Activated naive CD4-positive, alpha-beta T cell treated with anti-CD3 and anti-CD28 coated beads, Interleukin-2, amount 50 U/mL, for 24 hours (primary cell): ENCODE results near the gene SH2D2A.

ENCODE experiments used
- H3K27ac Mint-ChIP-seq: one replicate; pipeline ENCODE4 v1.8.0; 2021; ENCODE audit warnings: mild to moderate bottlenecking, mixed read lengths
- H3K27me3 Mint-ChIP-seq: one replicate; pipeline ENCODE4 v1.8.0; 2021; ENCODE audit warnings: mixed read lengths
- H3K36me3 Mint-ChIP-seq: one replicate; pipeline ENCODE4 v1.8.0; 2021; ENCODE audit warnings: mixed read lengths
- H3K4me1 Mint-ChIP-seq: one replicate; pipeline ENCODE4 v1.8.0; 2021; ENCODE audit warnings: mixed read lengths
- H3K4me3 Mint-ChIP-seq: one replicate; pipeline ENCODE4 v1.8.0; 2021; ENCODE audit warnings: mild to moderate bottlenecking, mixed read lengths
- H3K9me3 Mint-ChIP-seq: one replicate; pipeline ENCODE4 v1.8.0; 2021; ENCODE audit warnings: mixed read lengths

SH2D2A gene

DNA sequence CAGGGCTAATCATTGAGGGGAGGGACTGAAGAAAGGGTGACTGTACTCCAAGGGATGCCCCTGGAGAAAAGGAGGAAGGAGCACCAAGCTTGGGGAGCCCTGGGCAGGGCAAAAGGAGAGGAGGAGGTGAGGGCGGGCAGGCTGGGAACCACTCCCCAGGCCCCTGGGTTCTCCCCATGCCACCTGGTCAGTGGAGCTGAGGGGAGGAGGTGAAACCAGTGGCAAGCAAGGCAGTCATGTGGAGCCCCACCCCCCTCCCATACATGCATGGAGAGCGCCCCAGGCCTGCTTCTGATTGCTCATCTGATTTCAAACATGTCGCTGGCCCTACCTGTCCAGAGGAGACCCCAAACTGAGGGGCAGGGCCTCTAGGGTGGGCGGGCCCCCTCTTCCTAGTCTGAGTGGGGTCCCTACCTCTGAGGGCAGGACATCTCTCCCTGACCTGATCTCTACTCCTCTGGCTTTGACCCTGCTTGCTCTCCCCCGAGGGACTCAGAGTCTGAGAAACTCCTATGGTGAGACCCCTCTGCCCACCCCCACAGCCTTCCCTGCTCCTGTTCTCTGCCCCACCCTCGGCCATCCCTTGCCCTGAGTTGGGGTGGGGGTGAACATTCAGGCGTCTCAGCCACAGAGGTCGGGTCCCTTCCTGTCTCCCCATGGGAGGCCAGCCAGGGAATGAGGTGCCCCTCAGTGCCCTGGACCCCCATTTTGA lies 23.7 kb upstream of the SH2D2A start:
- Mint-ChIP-seq H3K27ac (no peak overlapping the region), H3K4me1 (peaks cover 25% of the 10 kb centered on the region), H3K27me3 (peaks cover 34% of the 10 kb centered on the region), H3K9me3 (no peaks in the 10 kb centered on the region), H3K4me3 (no peak overlapping the region), H3K36me3 (no peaks in the 10 kb centered on the region)

DNA sequence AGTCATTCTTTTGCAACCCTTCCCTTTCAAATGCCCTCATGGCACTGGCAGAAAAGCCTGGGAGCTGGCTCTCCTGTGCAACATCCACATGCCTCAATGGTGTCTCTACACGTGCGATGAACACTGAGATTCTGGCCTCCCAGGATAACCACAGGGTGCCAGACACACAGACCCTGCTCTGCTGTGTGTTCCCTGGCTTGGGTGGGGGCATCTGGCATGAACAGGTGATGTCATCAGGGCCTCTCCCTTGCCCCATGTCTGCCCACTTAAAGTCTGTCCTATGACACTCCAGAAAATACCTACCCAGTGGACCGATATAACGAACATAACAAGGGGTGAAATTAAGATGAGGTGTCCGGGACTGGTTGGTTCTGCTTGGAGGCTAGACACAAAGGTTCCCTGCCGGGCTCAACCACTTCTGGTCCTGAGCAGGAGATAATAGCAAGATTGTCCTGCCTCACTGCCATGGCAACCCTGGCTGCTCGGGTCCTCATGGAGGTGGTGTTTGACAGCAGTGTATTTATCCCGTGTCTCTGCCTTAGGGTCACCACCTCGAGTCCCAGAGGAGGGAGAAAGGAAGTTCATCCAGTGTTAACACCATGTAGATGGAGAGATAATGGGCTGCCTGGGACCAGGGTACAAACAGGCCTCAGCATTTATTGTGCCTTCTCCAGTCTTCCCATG lies 22.9 kb upstream of the SH2D2A start:
- Mint-ChIP-seq H3K9me3 (no peaks in the 10 kb centered on the region), H3K36me3 (no peaks in the 10 kb centered on the region), H3K27ac (no peak overlapping the region), H3K4me3 (no peak overlapping the region), H3K27me3 (peaks cover 30% of the 10 kb centered on the region), H3K4me1 (peaks cover 18% of the 10 kb centered on the region)

DNA sequence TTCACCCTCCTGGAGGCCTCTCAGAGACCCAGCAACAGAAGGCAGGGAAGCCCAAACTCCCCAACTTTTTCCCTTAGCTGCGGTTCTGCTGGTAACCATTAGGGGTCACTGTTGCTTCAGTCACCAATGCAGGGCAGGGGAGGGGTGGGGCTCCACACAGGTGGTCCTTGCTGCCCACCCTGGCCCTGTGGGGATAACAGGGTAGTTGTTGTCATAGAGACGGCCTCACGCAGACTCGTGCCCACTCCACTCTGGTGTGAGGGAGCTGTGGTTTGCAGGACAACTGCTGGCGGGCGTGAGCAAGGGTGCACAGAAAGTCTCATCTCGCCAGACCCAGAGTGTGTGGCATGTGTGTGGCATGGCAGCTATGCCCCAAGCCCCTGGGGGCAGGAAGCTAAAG lies 22.3 kb upstream of the SH2D2A start:
- H3K4me3 Mint-ChIP-seq = no peak overlapping the region
- no peaks in the 10 kb centered on the region for H3K36me3 Mint-ChIP-seq
- H3K4me1 Mint-ChIP-seq = peaks cover 14% of the 10 kb centered on the region
- H3K27me3 Mint-ChIP-seq = peaks cover 29% of the 10 kb centered on the region
- H3K27ac Mint-ChIP-seq = no peak overlapping the region
- H3K9me3 Mint-ChIP-seq = no peaks in the 10 kb centered on the region

DNA sequence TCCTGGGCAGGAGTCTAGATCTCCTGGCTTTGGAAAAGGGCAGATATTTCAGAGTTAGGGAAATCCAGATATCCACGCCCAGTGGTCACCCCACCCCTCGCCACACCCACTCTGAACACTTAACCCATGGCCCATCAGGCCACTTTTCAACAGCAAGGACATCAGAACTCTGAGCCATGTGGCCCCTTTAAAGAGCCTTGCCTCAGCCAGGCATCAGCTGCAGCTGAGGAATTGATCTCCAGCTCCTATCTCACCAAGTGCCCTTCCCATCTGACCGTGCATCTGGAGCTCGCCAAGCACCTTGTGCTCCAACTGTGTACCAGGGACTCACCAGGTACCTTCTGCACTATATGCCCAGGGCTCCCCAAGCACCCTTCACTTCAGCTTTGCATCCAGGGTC lies 20.2 kb upstream of the SH2D2A start:
- H3K27ac Mint-ChIP-seq = no peak overlapping the region
- H3K9me3 Mint-ChIP-seq = no peaks in the 10 kb centered on the region
- H3K27me3 Mint-ChIP-seq = peaks cover 13% of the 10 kb centered on the region
- H3K4me1 Mint-ChIP-seq = peaks cover 15% of the 10 kb centered on the region
- H3K36me3 Mint-ChIP-seq = no peaks in the 10 kb centered on the region
- H3K4me3 Mint-ChIP-seq = no peak overlapping the region

DNA sequence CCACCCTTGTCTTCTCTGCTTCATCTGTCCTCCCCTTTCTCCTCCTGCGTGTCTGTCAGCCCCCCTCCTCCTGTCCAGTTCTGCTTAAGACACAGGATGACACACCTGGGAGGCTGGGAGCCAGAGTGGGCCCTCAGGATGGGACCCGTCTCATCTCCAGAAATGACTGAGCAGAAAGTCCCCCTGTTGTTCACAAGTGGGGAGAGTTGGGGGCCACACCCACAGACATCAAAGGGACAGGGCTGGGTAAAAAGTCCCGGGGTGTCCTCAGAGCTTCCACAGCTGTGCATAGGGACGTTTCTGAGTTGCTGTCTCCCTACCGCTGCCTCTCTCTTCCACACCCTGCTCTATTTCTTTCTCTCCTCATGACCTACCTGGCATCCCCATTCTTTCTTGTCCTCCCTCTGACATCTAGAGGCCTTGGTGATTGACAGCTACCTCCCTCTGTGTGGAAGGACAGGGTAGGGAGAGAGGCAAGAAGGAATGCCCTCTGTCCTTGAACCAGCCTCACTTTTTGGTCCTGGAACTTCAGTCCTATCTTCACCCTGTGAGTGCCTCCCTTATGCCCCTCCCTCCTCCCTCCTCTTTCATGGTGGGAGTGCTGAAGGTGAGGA lies 19.5 kb upstream of the SH2D2A start:
- Mint-ChIP-seq H3K36me3 (no peaks in the 10 kb centered on the region), H3K27me3 (peaks cover 13% of the 10 kb centered on the region), H3K4me1 (peaks cover 15% of the 10 kb centered on the region), H3K27ac (no peak overlapping the region), H3K9me3 (no peaks in the 10 kb centered on the region), H3K4me3 (no peak overlapping the region)

DNA sequence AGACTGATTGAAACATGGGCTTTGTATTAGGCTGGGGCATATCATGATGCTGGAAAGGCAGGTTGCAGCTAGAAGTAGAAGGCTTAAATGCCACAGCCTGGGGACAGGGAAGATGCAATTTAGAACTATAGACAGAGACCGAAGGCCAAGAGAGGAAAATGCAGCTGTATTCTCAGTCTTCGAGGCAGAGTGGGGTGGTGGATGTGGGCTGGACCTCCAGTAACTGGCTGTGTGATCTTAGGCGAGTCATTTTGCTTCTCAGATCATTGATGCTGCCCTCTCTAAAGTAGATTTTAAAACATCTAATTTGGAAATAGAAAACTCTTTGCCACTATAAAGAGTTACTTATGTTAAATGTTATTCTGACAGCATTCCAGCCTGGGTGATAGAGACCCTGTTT lies 17.7 kb upstream of the SH2D2A start:
- H3K4me1 Mint-ChIP-seq = peaks cover 15% of the 10 kb centered on the region
- H3K27me3 Mint-ChIP-seq = peaks cover 4% of the 10 kb centered on the region
- no peak overlapping the region for H3K27ac Mint-ChIP-seq

DNA sequence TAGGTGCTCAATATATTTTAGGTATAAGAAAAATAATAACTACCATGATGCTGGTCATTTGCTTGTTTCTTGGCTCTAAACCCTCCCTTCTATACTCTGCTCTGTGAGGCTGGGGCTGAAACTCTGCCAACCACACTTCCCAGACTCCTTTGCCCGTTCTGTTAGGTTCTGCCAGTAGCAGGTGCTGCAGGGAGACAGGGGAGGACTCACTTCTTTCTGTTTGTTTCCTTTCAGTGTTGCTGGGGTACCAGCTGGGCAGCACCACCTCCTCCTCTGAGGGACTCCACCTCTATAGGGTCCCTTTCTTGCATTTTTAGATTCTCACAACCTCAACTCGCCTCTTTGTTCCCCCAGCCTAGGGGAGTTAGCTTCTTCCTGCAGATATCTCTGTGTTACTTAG lies 17.0 kb upstream of the SH2D2A start:
- peaks cover under 1% of the 10 kb centered on the region for H3K27me3 Mint-ChIP-seq
- H3K36me3 Mint-ChIP-seq = no peaks in the 10 kb centered on the region
- peak overlapping the region; percentile 20 for H3K27ac Mint-ChIP-seq
- H3K4me3 Mint-ChIP-seq = no peak overlapping the region
- peaks cover 10% of the 10 kb centered on the region for H3K4me1 Mint-ChIP-seq
- no peaks in the 10 kb centered on the region for H3K9me3 Mint-ChIP-seq

More for the DNA sequence above, 17.7 kb upstream of the SH2D2A start:
- H3K9me3 Mint-ChIP-seq = no peaks in the 10 kb centered on the region
- no peaks in the 10 kb centered on the region for H3K36me3 Mint-ChIP-seq
- H3K4me3 Mint-ChIP-seq = no peak overlapping the region

DNA sequence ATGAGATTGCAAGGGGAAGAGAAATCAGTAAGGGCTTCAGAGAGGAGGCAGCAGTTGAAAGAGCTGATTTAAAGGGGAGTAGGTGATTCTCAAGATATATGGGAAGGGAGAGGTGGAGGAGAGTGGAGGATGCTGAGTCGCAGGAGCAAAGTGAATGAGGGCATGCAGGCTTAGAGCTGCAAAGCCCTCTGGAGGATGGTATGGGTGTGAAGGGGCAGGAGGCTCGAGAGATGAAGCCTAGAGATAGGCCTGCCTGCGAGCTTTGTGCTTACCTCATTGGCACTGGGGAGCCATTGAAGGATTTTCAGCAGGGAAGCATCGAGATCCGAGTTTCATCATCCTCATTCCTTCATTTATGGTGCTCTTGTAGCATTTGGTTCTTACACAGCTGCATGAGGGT lies 15.8 kb upstream of the SH2D2A start:
- Mint-ChIP-seq H3K9me3 (no peaks in the 10 kb centered on the region), H3K27ac (no peak overlapping the region), H3K27me3 (no peaks in the 10 kb centered on the region), H3K4me1 (peaks cover 10% of the 10 kb centered on the region), H3K36me3 (no peaks in the 10 kb centered on the region), H3K4me3 (no peak overlapping the region)

DNA sequence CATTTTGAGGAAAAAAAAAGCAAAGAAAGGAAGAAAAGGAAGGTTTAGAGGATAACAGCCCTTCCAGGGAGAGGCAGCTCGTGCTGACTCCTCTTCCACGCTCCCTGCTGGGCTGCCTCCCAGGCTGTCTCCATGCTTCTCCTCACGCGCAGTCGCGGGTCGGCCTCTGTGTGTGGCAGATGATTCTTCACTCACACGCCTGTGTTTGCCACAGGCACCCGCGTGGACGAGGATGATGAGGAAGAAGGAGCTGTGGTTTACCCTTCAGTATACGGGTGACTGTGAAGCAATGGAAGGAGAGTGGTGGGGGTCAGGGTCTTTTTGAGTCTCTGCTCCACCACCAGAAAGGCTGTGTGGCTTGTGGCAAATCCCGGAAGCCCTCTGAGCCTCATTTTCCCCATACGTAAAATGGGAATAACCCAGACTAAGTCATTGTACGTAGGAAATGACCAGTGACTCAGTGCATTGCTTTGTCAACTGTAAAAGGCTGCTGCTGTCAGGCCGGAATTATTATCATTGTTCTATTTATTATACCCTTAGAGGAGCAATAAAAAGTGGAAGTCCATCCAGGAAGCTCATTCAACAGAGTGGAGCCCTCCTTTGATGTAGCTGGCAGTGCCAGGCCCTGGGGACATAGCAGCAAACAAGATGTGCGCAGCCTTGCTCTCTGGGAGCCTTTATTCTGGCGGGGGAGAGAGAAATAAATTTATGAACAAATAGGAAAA lies 11.9 kb upstream of the SH2D2A start:
- Mint-ChIP-seq H3K4me1 (no peaks in the 10 kb centered on the region), H3K27me3 (no peaks in the 10 kb centered on the region), H3K27ac (no peak overlapping the region), H3K4me3 (no peak overlapping the region), H3K36me3 (no peaks in the 10 kb centered on the region), H3K9me3 (no peaks in the 10 kb centered on the region)

DNA sequence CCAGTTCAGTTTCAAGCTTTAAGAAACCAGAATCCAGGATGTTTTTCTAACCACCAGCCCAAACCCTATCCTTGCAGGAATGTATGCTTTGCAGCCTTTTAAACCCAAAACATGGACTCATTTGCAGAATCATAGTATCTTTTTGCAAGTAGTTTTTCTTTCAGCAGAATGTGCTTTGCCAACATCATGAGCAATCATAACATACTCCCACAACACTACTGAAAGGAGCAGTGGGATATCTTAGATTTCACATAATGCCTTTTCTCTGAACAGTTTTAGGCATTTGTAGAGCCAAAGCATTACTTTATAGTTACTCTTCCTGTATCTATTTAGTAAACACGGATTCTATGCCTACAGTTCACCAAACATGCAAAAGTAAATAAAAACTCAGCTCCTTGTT lies 10.0 kb upstream of the SH2D2A start:
- Mint-ChIP-seq H3K4me3 (no peak overlapping the region), H3K27ac (no peak overlapping the region)

DNA sequence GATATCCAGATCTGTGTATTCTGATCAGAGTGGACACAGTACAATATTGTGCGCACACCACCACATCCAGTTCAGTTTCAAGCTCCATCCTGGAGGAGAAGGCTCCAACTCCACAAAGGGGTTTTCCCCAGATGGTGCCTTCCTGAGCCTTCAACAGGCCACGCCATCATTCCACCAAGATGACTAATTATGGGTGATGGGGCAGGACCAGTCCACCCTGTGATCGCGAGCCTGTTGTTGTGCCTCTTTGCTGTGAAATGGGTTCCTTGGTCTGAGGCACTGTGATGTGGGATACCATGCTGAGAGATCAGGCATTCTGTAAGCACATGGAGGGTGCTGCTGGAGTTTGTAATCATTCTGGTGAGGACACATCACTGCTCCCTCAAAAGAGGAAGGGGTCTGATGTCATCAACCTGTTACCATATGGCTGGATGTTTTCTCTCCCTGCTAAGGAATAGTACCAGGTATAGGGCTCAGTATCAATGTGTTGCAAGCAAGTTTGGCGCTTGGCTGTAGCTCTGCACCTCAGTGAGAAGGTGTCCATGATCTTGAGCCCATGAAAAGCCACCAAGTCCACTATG lies 6.7 kb upstream of the SH2D2A start:
- H3K27ac Mint-ChIP-seq = no peak overlapping the region
- H3K9me3 Mint-ChIP-seq = no peaks in the 10 kb centered on the region
- no peak overlapping the region for H3K4me3 Mint-ChIP-seq
- H3K27me3 Mint-ChIP-seq = no peaks in the 10 kb centered on the region
- H3K36me3 Mint-ChIP-seq = no peaks in the 10 kb centered on the region
- peaks cover 14% of the 10 kb centered on the region for H3K4me1 Mint-ChIP-seq

More for the DNA sequence above, 10.0 kb upstream of the SH2D2A start:
- Mint-ChIP-seq H3K36me3 (no peaks in the 10 kb centered on the region), H3K4me1 (peaks cover 5% of the 10 kb centered on the region), H3K9me3 (no peaks in the 10 kb centered on the region), H3K27me3 (no peaks in the 10 kb centered on the region)

DNA sequence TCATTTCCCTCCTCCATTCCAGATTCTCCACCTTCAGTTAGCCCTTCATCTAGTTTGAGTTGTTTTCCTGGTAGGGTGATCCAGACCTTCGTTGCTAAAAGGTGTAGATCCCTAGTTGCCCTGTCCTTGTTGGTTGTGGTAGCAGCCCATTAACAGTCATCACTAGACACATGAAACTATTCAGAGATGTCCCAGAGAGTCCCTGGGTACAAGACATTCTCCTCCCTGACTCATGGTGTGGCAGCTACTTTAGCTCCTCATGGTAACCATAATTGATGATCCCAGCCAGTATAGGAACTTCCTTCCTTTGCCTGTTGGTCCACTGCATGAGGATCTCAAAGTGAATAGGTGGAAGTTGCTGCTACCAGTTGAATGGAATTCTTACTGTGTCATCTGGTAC lies 6.0 kb upstream of the SH2D2A start:
- H3K4me3 Mint-ChIP-seq = no peak overlapping the region
- H3K9me3 Mint-ChIP-seq = no peaks in the 10 kb centered on the region
- H3K27me3 Mint-ChIP-seq = no peaks in the 10 kb centered on the region
- peaks cover 19% of the 10 kb centered on the region for H3K4me1 Mint-ChIP-seq
- H3K36me3 Mint-ChIP-seq = no peaks in the 10 kb centered on the region
- H3K27ac Mint-ChIP-seq = peak overlapping the region; percentile 37

DNA sequence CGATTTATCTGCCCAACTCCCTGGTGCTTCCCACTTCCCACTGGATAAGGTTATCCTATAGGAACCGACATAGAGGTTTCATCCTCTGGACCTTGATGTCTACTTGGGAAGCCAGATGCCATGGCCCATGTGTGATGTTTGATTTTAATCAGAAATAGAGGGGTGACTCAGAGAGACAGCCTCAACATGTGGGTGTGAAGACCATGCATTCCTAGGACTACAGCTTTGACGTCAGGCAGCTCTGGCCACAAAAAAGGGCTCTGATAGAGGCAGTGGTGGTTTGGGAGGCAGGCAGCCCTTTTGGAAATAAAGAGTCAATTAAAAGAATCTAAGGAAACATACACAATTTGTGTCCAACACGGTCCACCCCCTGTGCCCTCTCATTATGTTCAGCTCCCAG lies 5.2 kb upstream of the SH2D2A start:
- H3K4me3 Mint-ChIP-seq = no peak overlapping the region

DNA sequence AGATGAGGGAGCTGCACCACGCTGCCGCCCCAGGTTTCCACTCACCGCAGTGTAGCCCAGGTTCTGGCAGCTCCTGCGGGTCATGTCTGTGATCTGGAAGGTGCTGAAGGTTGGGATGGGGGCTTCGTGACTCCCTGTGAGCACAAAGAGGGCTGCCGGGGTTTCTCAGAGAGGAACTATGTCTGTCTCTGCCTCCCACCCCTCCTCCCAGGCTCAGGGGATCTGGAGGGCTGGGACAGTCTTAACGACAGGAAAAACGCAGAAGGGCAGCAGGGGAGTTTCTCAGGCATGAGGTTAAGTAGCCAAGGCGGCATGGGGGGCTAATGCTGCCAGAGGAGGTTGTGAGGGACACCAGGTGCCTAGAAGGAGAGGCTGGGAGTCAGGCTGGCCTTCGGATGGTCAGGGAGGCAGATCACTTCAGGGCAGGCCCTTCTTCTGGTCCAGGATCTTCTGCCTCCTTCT lies 656 bp downstream of the SH2D2A start:
- peaks cover 68% of the 10 kb centered on the region for H3K4me1 Mint-ChIP-seq
- peaks cover 34% of the 10 kb centered on the region for H3K36me3 Mint-ChIP-seq

More for the DNA sequence above, 5.2 kb upstream of the SH2D2A start:
- Mint-ChIP-seq H3K27ac (no peak overlapping the region), H3K9me3 (no peaks in the 10 kb centered on the region), H3K4me1 (peaks cover 25% of the 10 kb centered on the region), H3K36me3 (no peaks in the 10 kb centered on the region), H3K27me3 (no peaks in the 10 kb centered on the region)

DNA sequence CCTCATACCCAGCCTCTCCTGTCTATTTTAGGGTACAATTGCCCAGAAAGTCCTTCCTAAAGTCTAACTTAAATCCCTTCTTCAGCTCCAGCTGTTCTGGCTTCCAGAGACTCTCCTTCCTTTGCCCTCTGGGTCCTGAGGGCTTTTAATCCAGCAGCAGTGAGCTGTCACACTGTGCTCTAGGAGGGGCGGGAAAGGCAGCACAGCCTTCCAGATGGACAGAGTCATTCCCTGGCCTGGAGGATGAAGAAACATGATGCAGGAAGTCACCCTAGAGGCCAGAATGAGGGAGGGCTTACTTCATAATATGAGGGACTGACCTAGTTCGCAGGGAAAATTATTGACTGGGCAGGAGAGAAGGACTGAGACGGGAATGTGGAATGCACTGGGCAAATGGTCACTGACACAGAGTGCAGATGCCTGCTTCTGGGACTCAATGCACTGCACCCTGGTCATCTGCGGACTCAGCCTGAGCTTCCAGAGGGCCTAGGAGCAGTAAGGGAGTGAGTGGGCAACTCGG lies 1.3 kb downstream of the SH2D2A start:
- H3K27ac Mint-ChIP-seq = peak overlapping the region; percentile 100
- H3K27me3 Mint-ChIP-seq = no peaks in the 10 kb centered on the region
- H3K36me3 Mint-ChIP-seq = peaks cover 35% of the 10 kb centered on the region
- peak overlapping the region; percentile 97 for H3K4me3 Mint-ChIP-seq
- H3K9me3 Mint-ChIP-seq = no peaks in the 10 kb centered on the region
- H3K4me1 Mint-ChIP-seq = peaks cover 70% of the 10 kb centered on the region

More for the DNA sequence above, 656 bp downstream of the SH2D2A start:
- H3K9me3 Mint-ChIP-seq = no peaks in the 10 kb centered on the region
- H3K27ac Mint-ChIP-seq = peak overlapping the region; percentile 100
- peak overlapping the region; percentile 97 for H3K4me3 Mint-ChIP-seq
- no peaks in the 10 kb centered on the region for H3K27me3 Mint-ChIP-seq
